Fibroblast of the aortic adventitia (primary cell): Measurements from ENCODE around the gene GDPD5. TPM values are rescaled to one million over a fixed set of nuclear protein-coding genes. Genes with fewer than 3 reads are reported as not detected.

Source experiments
- DNase-seq: peaks from one replicate; pipeline ENCODE4 v3.0.0-alpha.2; 2010; ENCODE audit warnings: low read depth
- H3K4me3 ChIP-seq: 2 replicates; pipeline ENCODE4 v1.5.1; 2011; ENCODE audit warnings: low read depth, mild to moderate bottlenecking, control low read depth, low read length, moderate library complexity
- total RNA-seq: library from RNA; depleted of rRNA; stranded (reverse); fragments of >200 nt; gene quantifications from 2 replicates; pipeline ENCODE4 v1.2.3, GENCODE V29; 2012; ENCODE audit warnings: low replicate concordance
- TF ChIP-seq, protein P1 (sequence below): IDR thresholded peaks from 2 replicates; pipeline ENCODE4 v1.5.1; 2011; ENCODE audit warnings: mild to moderate bottlenecking, low read length, control low read depth, inconsistent platforms; ENCODE audit not compliant: insufficient read depth

The GDPD5 gene
- total RNA-seq, 1 donor, result 5.3 TPM

- TF ChIP-seq, protein P1, sequence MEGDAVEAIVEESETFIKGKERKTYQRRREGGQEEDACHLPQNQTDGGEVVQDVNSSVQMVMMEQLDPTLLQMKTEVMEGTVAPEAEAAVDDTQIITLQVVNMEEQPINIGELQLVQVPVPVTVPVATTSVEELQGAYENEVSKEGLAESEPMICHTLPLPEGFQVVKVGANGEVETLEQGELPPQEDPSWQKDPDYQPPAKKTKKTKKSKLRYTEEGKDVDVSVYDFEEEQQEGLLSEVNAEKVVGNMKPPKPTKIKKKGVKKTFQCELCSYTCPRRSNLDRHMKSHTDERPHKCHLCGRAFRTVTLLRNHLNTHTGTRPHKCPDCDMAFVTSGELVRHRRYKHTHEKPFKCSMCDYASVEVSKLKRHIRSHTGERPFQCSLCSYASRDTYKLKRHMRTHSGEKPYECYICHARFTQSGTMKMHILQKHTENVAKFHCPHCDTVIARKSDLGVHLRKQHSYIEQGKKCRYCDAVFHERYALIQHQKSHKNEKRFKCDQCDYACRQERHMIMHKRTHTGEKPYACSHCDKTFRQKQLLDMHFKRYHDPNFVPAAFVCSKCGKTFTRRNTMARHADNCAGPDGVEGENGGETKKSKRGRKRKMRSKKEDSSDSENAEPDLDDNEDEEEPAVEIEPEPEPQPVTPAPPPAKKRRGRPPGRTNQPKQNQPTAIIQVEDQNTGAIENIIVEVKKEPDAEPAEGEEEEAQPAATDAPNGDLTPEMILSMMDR, result no peak
- DNase-seq, result no peak
- no peak overlapping the region for H3K4me3 ChIP-seq
These were observed 116.9 kb downstream of the GDPD5 start for GRCh38 chr11:75408957-75409219.

DNA sequence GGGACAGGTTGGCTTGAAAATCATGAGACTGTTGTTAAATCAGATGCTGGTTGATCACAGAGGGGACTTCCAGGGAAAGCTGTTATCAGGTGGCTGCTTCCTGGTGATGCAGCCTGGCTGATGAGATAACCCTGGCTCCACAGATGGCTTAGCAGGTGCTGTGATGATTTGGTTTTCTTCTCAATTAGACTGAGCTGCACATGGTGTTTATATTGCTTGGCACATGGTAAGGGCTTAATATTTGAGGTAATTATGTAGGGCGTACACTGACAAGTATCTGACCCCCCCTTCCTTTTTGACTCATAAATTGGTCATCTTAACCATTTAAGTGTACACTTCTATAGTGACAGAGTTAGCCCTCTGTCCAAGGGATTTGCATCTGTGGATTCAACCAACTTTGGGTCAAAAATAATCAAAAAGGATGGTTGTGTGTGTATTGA, 119.4 kb downstream of the GDPD5 start:
- peak; percentile 25 for DNase-seq
- no peak overlapping the region for H3K4me3 ChIP-seq
- TF ChIP-seq, protein P1, result no peak

GRCh38 chr11:75403983-75404658, 121.6 kb downstream of the GDPD5 start:
- DNase-seq, result no peak
- H3K4me3 ChIP-seq, result no peak overlapping the region
- TF ChIP-seq, protein P1, result no peak

DNA sequence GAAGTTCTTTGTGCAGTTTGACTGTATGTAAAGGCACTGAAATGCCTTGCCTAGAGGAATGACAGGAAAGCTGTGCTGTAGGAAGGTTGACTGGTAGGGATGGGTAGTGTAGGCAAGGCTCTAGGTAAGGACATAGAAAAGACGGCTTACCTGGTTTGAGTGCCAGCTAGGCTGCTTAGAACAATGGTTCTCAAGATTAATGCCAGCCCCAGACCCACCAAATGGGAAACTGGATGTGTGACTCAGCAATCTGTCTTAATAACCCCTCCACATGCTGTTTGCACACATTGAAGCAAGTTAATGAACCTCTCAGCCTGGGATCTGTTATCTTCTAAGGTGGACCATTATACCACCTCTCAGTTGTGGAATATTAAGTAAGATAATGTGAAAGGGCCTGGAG, 122.7 kb downstream of the GDPD5 start:
- H3K4me3 ChIP-seq, result no peak overlapping the region
- TF ChIP-seq, protein P1, result no peak
- DNase-seq, result no peak

DNA sequence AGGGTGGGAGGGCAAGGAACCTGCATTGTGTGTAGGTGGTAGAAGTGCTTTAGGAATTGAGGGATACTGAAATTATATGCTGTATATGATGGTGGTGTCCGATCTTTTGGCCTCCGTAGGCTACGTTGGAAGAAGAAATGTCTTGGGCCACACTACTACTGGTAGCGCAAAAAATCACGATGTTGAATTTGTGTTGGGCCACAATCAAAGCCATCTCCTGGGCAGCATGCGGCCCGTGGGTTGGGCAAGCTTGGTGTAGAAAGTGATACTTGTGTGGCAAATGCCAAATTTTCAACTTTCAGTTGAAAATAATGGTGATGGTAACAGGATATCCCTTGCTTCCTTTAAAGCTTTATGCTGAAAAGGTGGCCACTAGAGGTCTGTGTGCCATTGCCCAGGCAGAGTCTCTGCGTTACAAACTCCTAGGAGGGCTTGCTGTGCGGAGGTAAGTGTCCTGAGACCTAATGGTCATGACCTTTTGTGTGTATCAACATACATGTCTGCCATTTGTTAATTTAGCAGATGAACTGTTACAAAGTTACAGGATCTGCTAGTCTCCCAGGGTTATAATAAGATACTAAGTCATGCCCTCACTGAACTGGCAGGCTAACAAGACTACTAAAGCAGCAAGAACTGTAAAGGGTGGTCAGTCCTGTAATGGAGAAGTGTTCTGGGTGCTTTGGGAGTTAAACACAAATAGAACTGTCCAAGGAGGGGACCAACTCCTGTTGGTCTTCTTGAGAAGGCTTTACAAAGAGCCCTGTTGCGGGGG, 123.6 kb downstream of the GDPD5 start:
- TF ChIP-seq, protein P1, result no peak
- DNase-seq, result no peak
- peak overlapping the region; percentile 99 for H3K4me3 ChIP-seq

DNA sequence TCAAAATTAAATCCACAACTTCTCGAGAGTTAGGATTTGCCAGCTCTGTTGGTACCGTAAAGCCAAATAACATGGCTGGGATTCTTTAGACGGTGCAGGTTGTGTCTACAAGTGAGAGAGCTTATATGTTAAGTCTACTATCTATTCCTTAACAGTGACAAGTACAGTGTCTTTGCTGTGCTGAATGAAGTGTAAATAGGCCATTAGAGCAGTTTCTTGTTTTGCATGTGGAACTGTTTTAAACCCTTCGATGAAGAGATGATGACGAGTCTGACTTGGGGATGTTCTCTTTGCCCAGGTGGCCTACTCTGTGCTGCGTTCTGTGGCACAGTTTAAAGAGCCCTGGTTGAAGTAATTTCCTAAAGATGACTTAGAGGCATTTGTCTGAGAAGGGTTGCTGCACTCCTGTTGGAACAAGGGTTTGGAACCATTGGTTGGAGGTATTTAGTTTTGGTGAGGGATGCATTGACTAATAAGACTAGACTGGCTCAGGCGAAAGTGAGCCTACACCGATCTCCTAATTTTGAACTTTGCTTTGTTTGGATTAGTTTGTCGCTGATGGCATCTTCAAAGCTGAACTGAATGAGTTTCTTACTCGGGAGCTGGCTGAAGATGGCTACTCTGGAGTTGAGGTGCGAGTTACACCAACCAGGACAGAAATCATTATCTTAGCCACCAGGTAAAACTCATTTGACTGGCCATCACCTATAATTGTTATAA, 125.4 kb downstream of the GDPD5 start:
- peak; percentile 33 for DNase-seq
- peak overlapping the region; percentile 99 for H3K4me3 ChIP-seq
- TF ChIP-seq, protein P1, result no peak
